ENCODE measurements around the gene RASL11A. TPM values are rescaled to one million over a fixed set of nuclear protein-coding genes. Genes with fewer than 3 reads are reported as not detected.

Gene RASL11A
- total and polyA plus RNA-seq, 12 donors = 3.4 to 28.4 (median 9.2) TPM

GRCh38 chr13:27267596-27267995 is 3.0 kb upstream of the RASL11A start:
- Histone ChIP-seq H3K4me1 (replicated peaks in 1 of 2) (peaks cover 7 to 29% of the 10 kb centered on the region in 2 donors), H3K9me3 (replicated peaks in 1 of 3) (no peaks in the 10 kb centered on the region), H3K27me3 (no peaks in the 10 kb centered on the region), H3K4me3 (no peak overlapping the region), H3K36me3 (replicated peaks in 1 of 2) (no peaks in the 10 kb centered on the region), H3K27ac (no peak overlapping the region)
- 61 to 86% (median 74%) methylated on average over 2 of the region's 2 CpGs for WGBS, 4 donors
- no peak for TF ChIP-seq POLR2A (IDR thresholded peaks at IDR 0.05)
- no peak for TF ChIP-seq CTCF (IDR thresholded peaks at IDR 0.05)
- intact Hi-C loops (cut with DNase I) = no loop called here
- DNase-seq = no peak

- no peak for TF ChIP-seq POLR2A (IDR thresholded peaks at IDR 0.05)
- no peak for TF ChIP-seq CTCF (IDR thresholded peaks at IDR 0.05)
- Histone ChIP-seq H3K4me1 (replicated peaks in 1 of 2) (peaks cover 7 to 23% of the 10 kb centered on the region in 2 donors), H3K36me3 (replicated peaks in 1 of 2) (no peaks in the 10 kb centered on the region), H3K27me3 (no peaks in the 10 kb centered on the region), H3K27ac (no peak overlapping the region), H3K9me3 (replicated peaks in 1 of 3) (no peaks in the 10 kb centered on the region), H3K4me3 (no peak overlapping the region)
- WGBS, 4 donors = 40 to 48% (median 43%) methylated on average over 2 of the region's 2 CpGs
- intact Hi-C loops (cut with DNase I) = no loop called here
- DNase-seq = peak in 2 of 7 donors; percentile 25 to 41
These were observed 1.4 kb upstream of the RASL11A start for GRCh38 chr13:27269114-27269665.

- DNase-seq = peak in 1 of 7 donors; percentile 53
- intact Hi-C loops (cut with DNase I) = loop anchor here (10.0 kb wide), 1 partner anchor 287 kb away; no protein-coding TSS in a partner anchor
- Histone ChIP-seq H3K27ac (peak overlapping the region in 2 of 5 donors; percentile 89 to 91), H3K4me1 (replicated peaks in 1 of 2) (peaks cover 7 to 13% of the 10 kb centered on the region in 2 donors), H3K36me3 (replicated peaks in 1 of 2) (no peaks in the 10 kb centered on the region), H3K9me3 (replicated peaks in 1 of 3) (no peaks in the 10 kb centered on the region), H3K27me3 (no peaks in the 10 kb centered on the region), H3K4me3 (peak overlapping the region in 2 of 4 donors; percentile 65 to 91)
- WGBS, 4 donors = 42 to 53% (median 49%) methylated on average over 15 of the region's 15 CpGs
- no peak for TF ChIP-seq POLR2A (IDR thresholded peaks at IDR 0.05)
- no peak for TF ChIP-seq CTCF (IDR thresholded peaks at IDR 0.05)
These were observed 1.0 kb downstream of the RASL11A start for GRCh38 chr13:27271570-27272096.

GRCh38 chr13:27273658-27274425 is 3.2 kb downstream of the RASL11A start:
- no peaks in the 10 kb centered on the region for H3K27me3 ChIP-seq
- H3K27ac ChIP-seq = peak overlapping the region in 2 of 5 donors; percentile 34 to 52
- peak in 1 of 7 donors; percentile 50 for DNase-seq
- H3K36me3 ChIP-seq (replicated peaks in 1 of 2) = no peaks in the 10 kb centered on the region
- no peaks in the 10 kb centered on the region for H3K9me3 ChIP-seq (replicated peaks in 1 of 3)
- TF ChIP-seq POLR2A (IDR thresholded peaks at IDR 0.05) = no peak
- TF ChIP-seq CTCF (IDR thresholded peaks at IDR 0.05) = no peak
- no peak overlapping the region for H3K4me3 ChIP-seq
- intact Hi-C loops (cut with DNase I) = loop anchor here (10.0 kb wide), 1 partner anchor 289 kb away; no protein-coding TSS in a partner anchor
- 49 to 69% (median 62%) methylated on average over 4 of the region's 4 CpGs for WGBS, 4 donors
- peaks cover 4 to 7% of the 10 kb centered on the region in 2 donors for H3K4me1 ChIP-seq (replicated peaks in 1 of 2)

All from adrenal gland (tissue), 12 donors.